GM12873 (cell line): ENCODE measurements around the gene LINC01488.

Experiments
- CTCF ChIP-seq: IDR thresholded peaks from 2 replicates; pipeline ENCODE4 v1.5.1; 2012; ENCODE audit warnings: low read depth, mild to moderate bottlenecking, moderate library complexity, low read length, control low read depth; ENCODE audit not compliant: insufficient read depth; ENCODE audit errors: missing control alignments

LINC01488 gene

GRCh38 chr11:69477086-69477485 lies 4.4 kb upstream of the LINC01488 start:
- TF ChIP-seq CTCF = no peak

GRCh38 chr11:69479591-69480271 lies 1.7 kb upstream of the LINC01488 start:
- TF ChIP-seq CTCF = no peak

GRCh38 chr11:69480547-69481392 lies 693 bp upstream of the LINC01488 start:
- TF ChIP-seq CTCF = no peak

GRCh38 chr11:69482322-69482721 lies 859 bp downstream of the LINC01488 start:
- TF ChIP-seq CTCF = no peak

GRCh38 chr11:69483170-69483569 lies 1.7 kb downstream of the LINC01488 start:
- TF ChIP-seq CTCF = no peak

- no peak for TF ChIP-seq CTCF
These were observed 2.4 kb downstream of the LINC01488 start for GRCh38 chr11:69483691-69484426.
